COR-L47 (cell line): ENCODE results near the gene VWA2.
A peak's percentile ranks its signal among the peaks of the same experiment; 100 is the strongest.

Experiments used
- DNase-seq: peaks from one replicate; lab custom pipeline; 2025; lab: John Stamatoyannopoulos, UW

VWA2 gene, protein sequence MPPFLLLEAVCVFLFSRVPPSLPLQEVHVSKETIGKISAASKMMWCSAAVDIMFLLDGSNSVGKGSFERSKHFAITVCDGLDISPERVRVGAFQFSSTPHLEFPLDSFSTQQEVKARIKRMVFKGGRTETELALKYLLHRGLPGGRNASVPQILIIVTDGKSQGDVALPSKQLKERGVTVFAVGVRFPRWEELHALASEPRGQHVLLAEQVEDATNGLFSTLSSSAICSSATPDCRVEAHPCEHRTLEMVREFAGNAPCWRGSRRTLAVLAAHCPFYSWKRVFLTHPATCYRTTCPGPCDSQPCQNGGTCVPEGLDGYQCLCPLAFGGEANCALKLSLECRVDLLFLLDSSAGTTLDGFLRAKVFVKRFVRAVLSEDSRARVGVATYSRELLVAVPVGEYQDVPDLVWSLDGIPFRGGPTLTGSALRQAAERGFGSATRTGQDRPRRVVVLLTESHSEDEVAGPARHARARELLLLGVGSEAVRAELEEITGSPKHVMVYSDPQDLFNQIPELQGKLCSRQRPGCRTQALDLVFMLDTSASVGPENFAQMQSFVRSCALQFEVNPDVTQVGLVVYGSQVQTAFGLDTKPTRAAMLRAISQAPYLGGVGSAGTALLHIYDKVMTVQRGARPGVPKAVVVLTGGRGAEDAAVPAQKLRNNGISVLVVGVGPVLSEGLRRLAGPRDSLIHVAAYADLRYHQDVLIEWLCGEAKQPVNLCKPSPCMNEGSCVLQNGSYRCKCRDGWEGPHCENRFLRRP

GRCh38 chr10:114239117-114239993, at the start of gene VWA2:
Gene VWA2, plus strand, starts transcription at chr10:114239254. Its CDS starts 9,460 bp downstream, at chr10:114248714.
- peak; percentile 44 for DNase-seq

DNA sequence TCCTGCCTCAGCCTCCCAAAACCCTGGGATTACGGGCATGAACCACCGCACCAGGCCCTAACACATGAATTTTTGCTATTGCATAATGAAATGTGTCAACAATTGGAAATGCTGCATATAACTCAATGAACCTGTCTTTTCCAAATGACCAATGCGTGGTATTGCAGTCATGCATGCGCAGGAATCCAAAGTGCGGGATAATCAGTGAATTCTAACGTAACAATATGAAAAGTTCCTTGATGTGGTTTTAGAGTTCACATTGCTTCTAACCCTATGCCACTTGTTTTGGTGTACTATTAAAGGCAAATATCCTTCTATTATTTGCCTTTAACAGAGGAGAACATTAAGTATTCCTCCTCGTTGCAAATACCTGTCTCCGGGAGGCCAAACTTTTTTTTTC, 49.4 kb upstream of the VWA2 start:
- no peak for DNase-seq

GRCh38 chr10:114195079-114195478, 44.0 kb upstream of the VWA2 start:
- no peak for DNase-seq

- DNase-seq, result no peak
Measured at GRCh38 chr10:114199239-114199638, 39.8 kb upstream of the VWA2 start.

GRCh38 chr10:114202812-114203211, 36.2 kb upstream of the VWA2 start:
- DNase-seq, result no peak

DNA sequence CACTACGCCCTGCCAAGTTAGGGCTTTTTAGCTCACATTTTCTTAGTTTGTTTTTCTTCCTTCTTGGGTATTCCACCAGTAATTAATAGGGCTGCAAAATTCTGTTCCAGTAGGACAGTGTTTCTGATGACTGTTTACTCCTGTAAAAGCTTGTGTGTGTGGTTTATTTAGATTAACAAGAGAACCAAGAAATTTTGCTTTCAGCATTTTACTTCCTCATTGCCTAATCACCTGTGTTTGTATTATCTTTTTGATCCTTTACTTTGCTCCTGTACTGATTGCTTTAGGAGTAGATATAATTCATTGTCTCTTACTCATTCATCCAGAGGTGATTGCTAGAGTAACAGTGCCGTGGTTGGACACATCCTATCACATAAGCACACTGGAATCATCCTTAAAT, 32.2 kb upstream of the VWA2 start:
- DNase-seq, result no peak

- no peak for DNase-seq
Measured at GRCh38 chr10:114207349-114207748, 31.7 kb upstream of the VWA2 start.

DNA sequence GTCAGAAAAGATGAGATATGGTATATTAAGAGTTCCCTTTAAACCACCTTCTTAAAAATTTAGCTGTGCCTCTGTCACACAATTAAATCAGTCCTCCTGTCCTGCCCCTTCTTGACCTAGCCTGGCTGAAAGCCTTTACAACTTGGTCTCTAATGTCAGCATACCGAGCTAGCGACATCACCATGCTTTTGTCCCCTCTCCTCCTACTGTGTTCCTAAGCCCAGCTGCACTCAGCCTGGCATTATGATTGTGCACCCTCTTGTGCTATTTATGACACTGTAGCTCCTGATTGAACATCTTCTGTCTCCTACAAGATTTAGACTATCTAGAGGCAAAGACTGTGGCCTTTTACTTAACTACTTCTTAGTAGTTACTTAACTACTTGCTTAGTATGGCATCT, 30.7 kb upstream of the VWA2 start:
- DNase-seq, result no peak

GRCh38 chr10:114212153-114212552, 26.9 kb upstream of the VWA2 start:
- DNase-seq, result no peak

DNA sequence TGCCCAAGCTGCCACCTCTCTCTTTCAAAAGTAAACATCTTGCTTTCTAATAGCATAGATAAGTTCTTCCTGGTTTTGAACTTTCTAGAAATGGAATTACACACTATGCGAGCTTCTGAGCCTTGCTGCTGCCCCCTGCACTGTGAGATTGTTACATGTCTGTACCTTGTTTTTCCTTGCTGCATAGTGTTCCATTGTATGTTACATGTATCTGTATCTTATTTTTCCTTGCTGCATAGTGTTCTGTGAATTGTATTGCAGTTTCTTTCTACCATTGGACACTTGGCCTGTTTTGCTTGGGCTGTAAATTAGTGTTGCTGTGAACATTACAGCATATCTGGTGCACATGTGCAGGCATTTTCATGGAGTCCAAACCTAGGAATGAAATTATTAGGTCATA, 24.0 kb upstream of the VWA2 start:
- no peak for DNase-seq

DNA sequence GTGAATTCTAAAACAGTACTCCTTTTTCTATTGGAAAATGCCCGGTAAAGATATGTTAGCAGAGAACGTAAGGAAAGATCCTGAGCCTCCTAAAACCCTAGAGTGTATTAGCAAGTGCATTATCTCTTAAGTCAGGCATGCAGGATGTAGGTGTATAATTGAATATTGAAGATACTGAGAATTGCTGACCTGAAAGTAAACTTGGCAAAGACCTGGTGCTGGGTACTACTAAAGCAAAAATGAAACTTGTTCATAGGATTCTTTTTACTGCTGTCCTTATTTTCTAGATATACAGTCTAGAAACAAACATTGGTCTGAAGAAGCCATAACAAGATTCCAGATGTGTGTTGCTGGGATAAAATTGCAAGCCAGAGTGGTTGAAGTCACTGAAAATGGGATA, 18.8 kb upstream of the VWA2 start:
- no peak for DNase-seq

GRCh38 chr10:114221235-114221634, 17.8 kb upstream of the VWA2 start:
- no peak for DNase-seq

- DNase-seq, result no peak
Measured at GRCh38 chr10:114223066-114223465, 16.0 kb upstream of the VWA2 start.

DNA sequence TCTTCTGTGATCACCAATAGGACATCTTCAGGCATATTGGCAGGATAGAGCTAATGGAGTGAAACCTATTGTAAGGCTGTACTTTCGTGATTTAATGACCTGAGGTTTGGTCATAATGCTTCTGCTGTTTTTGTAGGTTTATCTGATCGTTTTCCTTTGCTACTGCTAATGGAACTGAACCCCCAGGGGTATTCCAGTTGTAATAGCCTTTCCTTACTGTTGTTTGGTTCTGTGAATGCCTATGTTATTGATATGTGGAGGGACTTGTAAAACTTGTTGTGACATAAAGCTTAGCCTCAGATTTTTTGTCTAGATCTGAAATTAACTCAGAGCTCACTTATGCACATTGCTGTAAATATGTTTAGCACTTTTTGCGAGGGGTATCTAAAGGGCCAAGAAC, 10.9 kb upstream of the VWA2 start:
- no peak for DNase-seq

- DNase-seq, result no peak
Measured at GRCh38 chr10:114232561-114233176, 6.4 kb upstream of the VWA2 start.

GRCh38 chr10:114233482-114233881, 5.6 kb upstream of the VWA2 start:
- DNase-seq, result no peak

- no peak for DNase-seq
Measured at GRCh38 chr10:114234132-114234531, 4.9 kb upstream of the VWA2 start.

- DNase-seq, result no peak
Measured at GRCh38 chr10:114239994-114240345, 916 bp downstream of the VWA2 start.

GRCh38 chr10:114242235-114242634, 3.2 kb downstream of the VWA2 start:
- DNase-seq, result no peak

DNA sequence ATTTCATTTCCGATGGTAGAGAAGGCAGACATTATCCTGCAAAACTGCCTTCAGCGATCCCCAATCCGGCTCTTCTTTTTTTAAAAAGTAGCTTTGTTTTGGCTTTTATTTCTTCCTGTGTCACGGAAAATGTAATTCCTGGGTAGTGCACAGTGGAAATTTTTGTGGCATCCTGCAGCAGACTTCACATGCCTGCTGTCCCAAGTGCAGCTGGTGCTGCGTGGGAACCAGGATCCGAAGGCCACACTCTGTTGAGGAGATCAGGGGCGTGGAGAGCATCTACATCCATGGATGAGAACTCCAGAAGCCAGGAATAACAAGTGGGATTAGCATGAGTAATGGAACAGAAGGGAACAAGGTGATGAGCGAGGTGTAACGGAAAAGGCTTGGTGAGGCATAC, 4.6 kb downstream of the VWA2 start:
- DNase-seq, result no peak

DNA sequence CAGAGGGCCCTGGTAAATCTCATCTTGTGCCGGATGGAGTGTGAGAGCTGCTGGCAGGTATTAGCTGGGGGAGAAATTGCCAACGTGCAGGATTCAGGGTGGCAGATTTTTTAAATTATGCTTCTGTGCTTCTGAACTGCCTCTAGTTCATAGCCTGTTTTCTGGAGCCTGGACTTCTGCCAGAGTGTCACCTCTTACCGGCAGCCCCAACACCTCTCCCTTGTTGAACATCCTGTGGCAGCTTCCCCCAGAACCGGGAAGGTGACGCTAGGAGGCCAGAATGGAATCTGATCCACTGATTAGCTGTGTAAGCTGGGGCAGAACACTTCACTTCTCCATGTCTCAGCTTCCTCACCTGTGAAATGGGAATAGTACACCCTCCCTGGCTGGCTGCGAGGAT, 5.1 kb downstream of the VWA2 start:
- DNase-seq, result no peak

DNA sequence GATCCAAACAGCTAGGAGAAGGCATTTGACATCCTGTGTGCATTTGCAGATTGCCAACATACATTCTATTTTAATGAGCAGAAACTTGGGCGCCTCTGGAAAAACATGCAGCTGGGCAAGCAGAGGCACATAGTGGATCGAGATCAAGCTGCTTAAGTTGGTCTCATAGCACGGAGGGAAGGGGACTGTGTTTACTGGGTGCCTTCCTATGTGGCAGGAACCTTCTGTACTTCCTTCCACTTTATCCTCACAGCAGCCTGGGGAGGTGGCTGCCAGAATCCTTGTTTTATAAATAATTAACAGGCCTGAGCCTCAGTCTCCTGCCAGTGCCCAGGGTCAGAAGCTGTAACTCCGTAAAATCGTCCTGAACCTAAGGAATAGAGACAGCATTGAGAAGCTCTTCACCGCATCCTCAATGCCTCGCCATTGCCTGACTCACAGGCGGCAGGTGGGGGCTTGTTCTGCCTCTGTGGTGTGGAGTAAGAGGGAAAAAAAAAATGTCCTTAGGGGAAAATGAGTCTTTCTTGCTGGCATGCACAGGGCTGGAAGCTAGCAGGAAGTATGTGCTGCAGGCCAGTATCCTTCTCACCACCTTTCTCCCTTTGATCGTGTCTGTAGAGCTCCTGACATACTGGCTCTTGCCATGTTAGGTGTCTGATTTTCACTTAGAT, 6.2 kb downstream of the VWA2 start:
- no peak for DNase-seq
